ENCODE results near the gene TRAK1.

Gene TRAK1

GRCh38 chr3:42090973-42091731, at the start of gene TRAK1:
Gene TRAK1 (plus strand): TSS chr3:42091357. CDS start chr3:42091470, 113 bp downstream.
- Histone ChIP-seq H3K79me2 (ENCODE audit: insufficient read depth, low read length) (peaks cover 25% of the 10 kb centered on the region), H3F3A (ENCODE audit: low read depth) (no peaks in the 10 kb centered on the region), H2AFZ (ENCODE audit: low read length) (no peak within 1 kb of the TSS), H3K4me2 (ENCODE audit: low read depth, low read length, poor library complexity, severe bottlenecking) (no peak within 1 kb of the TSS), H3K9me2 (replicated peaks; ENCODE audit: low read depth, low read length) (no peaks in the 10 kb centered on the region), H3K4me1 (ENCODE audit: insufficient read depth, low read length, poor library complexity, severe bottlenecking) (peaks cover 6% of the 10 kb centered on the region), H3K4me3 (ENCODE audit: low read length, poor library complexity, severe bottlenecking) (no peak within 1 kb of the TSS), H3K27me3 (ENCODE audit: insufficient read depth, low read length, poor library complexity, severe bottlenecking) (no peaks in the 10 kb centered on the region), H3K9me3 (ENCODE audit: insufficient read depth, low read depth, low read length) (no peaks in the 10 kb centered on the region), H4K20me1 (ENCODE audit: insufficient read depth, low read length, poor library complexity, severe bottlenecking) (peaks cover 10% of the 10 kb centered on the region), H3K36me3 (ENCODE audit: insufficient read depth, low read length) (peaks cover 80% of the 10 kb centered on the region; the same call in 1 of the 2 replicates), H3K9ac (ENCODE audit: low read depth, low read length, poor library complexity, severe bottlenecking) (no peak within 1 kb of the TSS)
- TF ChIP-seq EZH2phosphoT487 (IDR thresholded peaks at IDR 0.05; ENCODE audit: borderline replicate concordance): no peak
- TF ChIP-seq CTCF (conservative IDR thresholded peaks at IDR 0.05; ENCODE audit: low read length): no peak

- Histone ChIP-seq H3K4me3 (ENCODE audit: low read length, poor library complexity, severe bottlenecking) (no peak overlapping the region), H3K79me2 (ENCODE audit: insufficient read depth, low read length) (peaks cover 95% of the 10 kb centered on the region), H3K4me1 (ENCODE audit: insufficient read depth, low read length, poor library complexity, severe bottlenecking) (peaks cover 4% of the 10 kb centered on the region), H3F3A (ENCODE audit: low read depth) (no peaks in the 10 kb centered on the region), H3K9ac (ENCODE audit: low read depth, low read length, poor library complexity, severe bottlenecking) (no peak overlapping the region), H4K20me1 (ENCODE audit: insufficient read depth, low read length, poor library complexity, severe bottlenecking) (peaks cover 52% of the 10 kb centered on the region), H3K9me2 (replicated peaks; ENCODE audit: low read depth, low read length) (no peaks in the 10 kb centered on the region), H3K36me3 (ENCODE audit: insufficient read depth, low read length) (no peaks in the 10 kb centered on the region), H3K27me3 (ENCODE audit: insufficient read depth, low read length, poor library complexity, severe bottlenecking) (no peaks in the 10 kb centered on the region), H3K9me3 (ENCODE audit: insufficient read depth, low read depth, low read length) (no peaks in the 10 kb centered on the region), H2AFZ (ENCODE audit: low read length) (no peak overlapping the region), H3K4me2 (ENCODE audit: low read depth, low read length, poor library complexity, severe bottlenecking) (no peak overlapping the region)
- TF ChIP-seq CTCF (conservative IDR thresholded peaks at IDR 0.05; ENCODE audit: low read length) (no peak), EZH2phosphoT487 (IDR thresholded peaks at IDR 0.05; ENCODE audit: borderline replicate concordance) (no peak)
Measured at GRCh38 chr3:42042747-42043098, 48.4 kb upstream of the TRAK1 start.

GRCh38 chr3:42043099-42043813, 47.9 kb upstream of the TRAK1 start:
- peaks cover 95% of the 10 kb centered on the region for H3K79me2 ChIP-seq (ENCODE audit: insufficient read depth, low read length)

More at GRCh38 chr3:42043099-42043813, 47.9 kb upstream of the TRAK1 start:
- peaks cover 9% of the 10 kb centered on the region for H3K4me1 ChIP-seq (ENCODE audit: insufficient read depth, low read length, poor library complexity, severe bottlenecking)
- no peak overlapping the region for H3K4me3 ChIP-seq (ENCODE audit: low read length, poor library complexity, severe bottlenecking)
- peaks cover 52% of the 10 kb centered on the region for H4K20me1 ChIP-seq (ENCODE audit: insufficient read depth, low read length, poor library complexity, severe bottlenecking)
- H3K4me2 ChIP-seq (ENCODE audit: low read depth, low read length, poor library complexity, severe bottlenecking): no peak overlapping the region
- no peaks in the 10 kb centered on the region for H3K9me3 ChIP-seq (ENCODE audit: insufficient read depth, low read depth, low read length)
- no peak for TF ChIP-seq CTCF (conservative IDR thresholded peaks at IDR 0.05; ENCODE audit: low read length)
- no peak for TF ChIP-seq EZH2phosphoT487 (IDR thresholded peaks at IDR 0.05; ENCODE audit: borderline replicate concordance)
- no peak overlapping the region for H2AFZ ChIP-seq (ENCODE audit: low read length)
- no peaks in the 10 kb centered on the region for H3K9me2 ChIP-seq (replicated peaks; ENCODE audit: low read depth, low read length)
- H3K36me3 ChIP-seq (ENCODE audit: insufficient read depth, low read length): no peaks in the 10 kb centered on the region
- no peaks in the 10 kb centered on the region for H3F3A ChIP-seq (ENCODE audit: low read depth)
- H3K27me3 ChIP-seq (ENCODE audit: insufficient read depth, low read length, poor library complexity, severe bottlenecking): no peaks in the 10 kb centered on the region
- no peak overlapping the region for H3K9ac ChIP-seq (ENCODE audit: low read depth, low read length, poor library complexity, severe bottlenecking)
